ENCODE measurements around the gene OVCA2.

Gene OVCA2

DNA sequence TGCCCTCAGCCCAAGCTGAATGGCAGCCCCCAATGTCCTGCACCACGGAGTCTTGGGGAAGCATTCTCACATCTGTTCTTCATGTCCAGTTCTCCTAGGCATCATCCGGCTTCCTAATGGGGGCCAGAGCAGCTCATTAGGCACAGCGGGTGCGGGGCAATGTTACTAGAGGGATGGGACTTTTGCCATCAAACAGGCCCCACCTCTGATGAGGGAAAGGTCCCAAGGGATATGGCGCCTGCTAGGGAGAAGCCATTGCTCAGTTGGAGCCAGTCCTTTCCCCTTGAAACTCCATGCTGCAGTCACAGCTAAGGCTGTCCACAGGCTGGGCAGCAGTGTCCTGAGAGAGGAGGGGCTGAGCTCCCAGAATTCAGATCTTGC, 13.6 kb upstream of the OVCA2 start:
- DNase-seq (ENCODE audit: low read depth): no peak
- H3K4me3 ChIP-seq (ENCODE audit: low read depth, low read length): no peak overlapping the region
- TF ChIP-seq CTCF (IDR thresholded peaks at IDR 0.05; ENCODE audit: low read depth, low read length, missing control alignments): no peak

GRCh38 chr17:2028737-2029136, 13.1 kb upstream of the OVCA2 start:
- H3K4me3 ChIP-seq (ENCODE audit: low read depth, low read length): no peak overlapping the region
- no peak for DNase-seq (ENCODE audit: low read depth)
- TF ChIP-seq CTCF (IDR thresholded peaks at IDR 0.05; ENCODE audit: low read depth, low read length, missing control alignments): no peak

GRCh38 chr17:2029911-2030778, 11.7 kb upstream of the OVCA2 start, which contains the start of gene DPH1:
Gene DPH1, plus strand, starts transcription at chr17:2030153. Its CDS starts 17 bp downstream, at chr17:2030170.
- TF ChIP-seq CTCF (IDR thresholded peaks at IDR 0.05; ENCODE audit: low read depth, low read length, missing control alignments): no peak

DNA sequence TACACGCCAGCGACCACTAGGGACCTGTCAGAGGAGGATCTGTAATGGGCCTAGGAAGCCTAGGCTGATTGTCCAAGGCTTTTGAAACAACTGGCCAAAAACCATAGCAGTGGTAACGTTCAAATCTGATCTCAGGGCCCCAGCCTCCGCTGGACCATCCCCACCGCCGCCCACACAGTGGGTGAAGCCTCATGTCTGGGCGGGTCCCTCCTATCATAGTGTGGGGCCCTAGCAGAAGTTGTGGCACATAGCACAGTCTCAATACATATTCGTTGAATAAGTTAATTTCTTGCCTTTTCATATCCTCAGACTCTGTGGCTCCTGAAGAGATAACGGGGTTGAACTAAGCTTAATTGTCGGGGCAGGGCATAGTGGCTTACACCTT, 11.1 kb upstream of the OVCA2 start:
- no peak for DNase-seq (ENCODE audit: low read depth)
- peak; percentile 69 for TF ChIP-seq CTCF (IDR thresholded peaks at IDR 0.05; ENCODE audit: low read depth, low read length, missing control alignments)
- H3K4me3 ChIP-seq (ENCODE audit: low read depth, low read length): peak overlapping the region; percentile 95

More at GRCh38 chr17:2029911-2030778, 11.7 kb upstream of the OVCA2 start, which contains the start of gene DPH1:
- peak; percentile 75 for DNase-seq (ENCODE audit: low read depth)
- peak within 1 kb of the TSS; percentile 95 for H3K4me3 ChIP-seq (ENCODE audit: low read depth, low read length)

DNA sequence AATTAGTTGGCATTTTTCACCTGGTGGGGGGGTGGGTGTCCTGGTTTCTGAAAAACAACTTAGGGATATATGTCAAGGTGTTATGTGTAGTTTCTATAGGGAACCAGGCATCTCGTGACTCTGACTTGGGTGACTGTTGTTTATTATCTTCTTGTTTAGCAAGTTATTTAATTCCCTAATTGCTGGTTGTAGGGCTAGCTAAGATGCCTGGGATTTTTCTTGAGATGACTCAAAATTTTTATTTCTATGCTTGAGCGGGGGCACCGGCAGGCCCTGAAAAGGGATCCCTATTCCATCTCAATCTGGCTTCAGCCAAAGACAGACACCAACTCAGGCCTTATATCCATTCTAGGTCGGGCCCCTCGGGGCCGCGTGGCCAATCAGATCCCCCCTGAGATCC, 8.7 kb upstream of the OVCA2 start:
- TF ChIP-seq CTCF (IDR thresholded peaks at IDR 0.05; ENCODE audit: low read depth, low read length, missing control alignments): no peak
- no peak overlapping the region for H3K4me3 ChIP-seq (ENCODE audit: low read depth, low read length)
- DNase-seq (ENCODE audit: low read depth): no peak

GRCh38 chr17:2034157-2034556, 7.7 kb upstream of the OVCA2 start:
- DNase-seq (ENCODE audit: low read depth): no peak
- no peak overlapping the region for H3K4me3 ChIP-seq (ENCODE audit: low read depth, low read length)
- no peak for TF ChIP-seq CTCF (IDR thresholded peaks at IDR 0.05; ENCODE audit: low read depth, low read length, missing control alignments)

Measured in GM12864 (cell line).